ENCODE data around the gene COL18A1.

- no peak for TF ChIP-seq CTCF (IDR thresholded peaks at IDR 0.05; ENCODE audit: low read depth, low read length)
- TF ChIP-seq POLR2A (IDR thresholded peaks at IDR 0.05; ENCODE audit: extremely low read depth, insufficient read length) = no peak
- TF ChIP-seq MYC (IDR thresholded peaks at IDR 0.05; ENCODE audit: low read depth, low read length) = no peak
- TF ChIP-seq, protein P1, sequence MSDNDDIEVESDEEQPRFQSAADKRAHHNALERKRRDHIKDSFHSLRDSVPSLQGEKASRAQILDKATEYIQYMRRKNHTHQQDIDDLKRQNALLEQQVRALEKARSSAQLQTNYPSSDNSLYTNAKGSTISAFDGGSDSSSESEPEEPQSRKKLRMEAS (IDR thresholded peaks at IDR 0.05; ENCODE audit: low read depth, low read length) = no peak
These were observed 6.8 kb downstream of the COL18A1 start for GRCh38 chr21:45411810-45412206.

All from NB4 (cell line).